BE2C (cell line): Measurements from ENCODE around the gene TBCEL.

Source experiments
- DNase-seq: peaks from one replicate; pipeline ENCODE4 v3.0.0-alpha.2; 2020
- H3K27me3 ChIP-seq: fragments of 250-450 bp; sonication (Bioruptor Pico); 2 replicates; pipeline ENCODE4 v1.5.1; 2020; ENCODE audit warnings: mild to moderate bottlenecking
- H3K36me3 ChIP-seq: fragments of 250-450 bp; sonication (Bioruptor Pico); 2 replicates; pipeline ENCODE4 v1.5.1; 2020; ENCODE audit warnings: mild to moderate bottlenecking
- H3K4me1 ChIP-seq: fragments of 250-450 bp; sonication (Bioruptor Pico); 2 replicates; pipeline ENCODE4 v1.5.1; 2020
- H3K4me3 ChIP-seq: 2 replicates; pipeline ENCODE4 v1.5.1; 2011; ENCODE audit warnings: low read depth, low read length
- H3K9me3 ChIP-seq: fragments of 250-450 bp; sonication (Bioruptor Pico); 2 replicates; pipeline ENCODE4 v1.5.1; 2020
- CTCF ChIP-seq: IDR thresholded peaks from 2 replicates; pipeline ENCODE4 v1.5.1; 2012; ENCODE audit warnings: mild to moderate bottlenecking, low read depth, low read length

TBCEL gene

GRCh38 chr11:121070951-121071845, 47.3 kb downstream of the TBCEL start:
- Histone ChIP-seq H3K36me3 (peaks cover 14% of the 10 kb centered on the region), H3K9me3 (no peaks in the 10 kb centered on the region), H3K4me3 (no peak overlapping the region), H3K4me1 (no peaks in the 10 kb centered on the region), H3K27me3 (no peaks in the 10 kb centered on the region)
- no peak for TF ChIP-seq CTCF
- no peak for DNase-seq

GRCh38 chr11:121071846-121072450, 48.0 kb downstream of the TBCEL start:
- no peak overlapping the region for H3K4me3 ChIP-seq

GRCh38 chr11:121081321-121081720, 57.4 kb downstream of the TBCEL start:
- no peak for TF ChIP-seq CTCF
- peaks cover 4% of the 10 kb centered on the region; the same call in 1 of the 2 replicates for H3K36me3 ChIP-seq

More at GRCh38 chr11:121071846-121072450, 48.0 kb downstream of the TBCEL start:
- Histone ChIP-seq H3K27me3 (no peaks in the 10 kb centered on the region), H3K4me1 (no peaks in the 10 kb centered on the region), H3K9me3 (no peaks in the 10 kb centered on the region), H3K36me3 (peaks cover 14% of the 10 kb centered on the region)
- no peak for TF ChIP-seq CTCF
- DNase-seq, result no peak

GRCh38 chr11:121082219-121082618, 58.3 kb downstream of the TBCEL start:
- no peak for DNase-seq
- no peak for TF ChIP-seq CTCF
- Histone ChIP-seq H3K4me1 (no peaks in the 10 kb centered on the region), H3K9me3 (no peaks in the 10 kb centered on the region), H3K36me3 (peaks cover 9% of the 10 kb centered on the region; the same call in 1 of the 2 replicates), H3K4me3 (no peak overlapping the region), H3K27me3 (no peaks in the 10 kb centered on the region)

More at GRCh38 chr11:121081321-121081720, 57.4 kb downstream of the TBCEL start:
- DNase-seq, result no peak
- H3K4me3 ChIP-seq, result no peak overlapping the region
- no peaks in the 10 kb centered on the region for H3K27me3 ChIP-seq
- H3K9me3 ChIP-seq, result no peaks in the 10 kb centered on the region
- no peaks in the 10 kb centered on the region for H3K4me1 ChIP-seq

- TF ChIP-seq CTCF, result no peak
- Histone ChIP-seq H3K27me3 (no peaks in the 10 kb centered on the region), H3K36me3 (peaks cover 9% of the 10 kb centered on the region; the same call in 1 of the 2 replicates), H3K4me3 (no peak overlapping the region), H3K9me3 (no peaks in the 10 kb centered on the region), H3K4me1 (no peaks in the 10 kb centered on the region)
- no peak for DNase-seq
These were observed 58.8 kb downstream of the TBCEL start for GRCh38 chr11:121082670-121083069.
